OCI-LY1 (cell line): ENCODE results near the gene TMEM198.

Experiments
- H2AFZ ChIP-seq: fragments of 200-600 bp; sonication (generic), shearing (Covaris generic); 2 replicates; pipeline ENCODE4 v1.6.0; 2014; ENCODE audit warnings: antibody characterized with exemption, mild to moderate bottlenecking, low read length
- H3F3A ChIP-seq: fragments of 200-600 bp; sonication (generic), shearing (Covaris generic); 2 replicates; pipeline ENCODE4 v1.6.0; 2014; ENCODE audit warnings: mild to moderate bottlenecking, antibody characterized with exemption, low read length, moderate library complexity; ENCODE audit not compliant: insufficient read depth
- H3K27ac ChIP-seq: fragments of 200-600 bp; sonication (generic); 2 replicates; pipeline ENCODE4 v1.5.1; 2014; ENCODE audit warnings: low read length, mixed run types, mild to moderate bottlenecking, low read depth; ENCODE audit not compliant: poor library complexity, severe bottlenecking
- H3K27me3 ChIP-seq: fragments of 200-600 bp; sonication (generic); 2 replicates; pipeline ENCODE4 v1.6.0; 2014; ENCODE audit warnings: antibody characterized with exemption, mild to moderate bottlenecking, low read length, moderate library complexity; ENCODE audit not compliant: insufficient read depth
- H3K36me3 ChIP-seq: fragments of 200-600 bp; sonication (generic); 2 replicates; pipeline ENCODE4 v1.6.1; 2014; ENCODE audit warnings: mild to moderate bottlenecking, antibody characterized with exemption, low read length, moderate library complexity, mixed read lengths; ENCODE audit not compliant: insufficient read depth
- H3K4me1 ChIP-seq: fragments of 200-600 bp; sonication (generic); 2 replicates; pipeline ENCODE4 v1.5.1; 2014; ENCODE audit warnings: mild to moderate bottlenecking, low read length, moderate library complexity; ENCODE audit not compliant: insufficient read depth, severe bottlenecking
- H3K4me2 ChIP-seq: fragments of 200-600 bp; sonication (generic), shearing (Covaris generic); 2 replicates; pipeline ENCODE4 v1.6.1; 2014; ENCODE audit warnings: low read length
- H3K4me3 ChIP-seq: fragments of 200-600 bp; sonication (generic); 2 replicates; pipeline ENCODE4 v1.5.1; 2014; ENCODE audit warnings: low read length, low read depth, mild to moderate bottlenecking, mixed read lengths; ENCODE audit not compliant: poor library complexity, severe bottlenecking
- H3K79me2 ChIP-seq: fragments of 200-600 bp; shearing (Covaris generic); 2 replicates; pipeline ENCODE4 v1.6.1; 2016; ENCODE audit warnings: mixed run types, low read length, mixed read lengths; ENCODE audit not compliant: insufficient read depth
- H3K9ac ChIP-seq: fragments of 200-600 bp; sonication (generic), shearing (Covaris generic); 2 replicates; pipeline ENCODE4 v1.6.1; 2014; ENCODE audit warnings: mild to moderate bottlenecking, low read length, mixed read lengths
- H3K9me2 ChIP-seq: fragments of 200-600 bp; sonication (generic), shearing (Covaris generic); 2 replicates; pipeline ENCODE4 v1.6.1; 2014; ENCODE audit warnings: low read depth, mild to moderate bottlenecking, low read length, mixed read lengths
- H3K9me3 ChIP-seq: fragments of 200-600 bp; shearing (Covaris generic); 2 replicates; pipeline ENCODE4 v1.6.1; 2014; ENCODE audit warnings: low read length, mixed read lengths
- H4K20me1 ChIP-seq: fragments of 200-600 bp; sonication (generic), shearing (Covaris generic); 2 replicates; pipeline ENCODE4 v1.6.0; 2016; ENCODE audit warnings: mild to moderate bottlenecking, low read length; ENCODE audit not compliant: insufficient read depth
- CTCF ChIP-seq: fragments of 200-600 bp; sonication (generic), shearing (Covaris generic); IDR thresholded peaks from 2 replicates; pipeline ENCODE4 v1.5.1; 2017; ENCODE audit warnings: mild to moderate bottlenecking, antibody characterized with exemption, low read length, moderate library complexity, mixed read lengths
- EZH2 ChIP-seq: fragments of 200-600 bp; sonication (generic), shearing (Covaris generic); IDR thresholded peaks from 2 replicates; pipeline ENCODE4 v1.8.0; 2017; ENCODE audit warnings: borderline replicate concordance, mixed run types, mild to moderate bottlenecking, antibody characterized with exemption, low read length, moderate library complexity, mixed read lengths

The TMEM198 gene

GRCh38 chr2:219570194-219570923 lies 26.5 kb downstream of the TMEM198 start:
- Histone ChIP-seq H4K20me1 (no peaks in the 10 kb centered on the region), H3K79me2 (no peaks in the 10 kb centered on the region), H3K27me3 (no peaks in the 10 kb centered on the region), H3K4me3 (no peak overlapping the region), H3F3A (no peaks in the 10 kb centered on the region), H3K4me1 (no peaks in the 10 kb centered on the region), H3K36me3 (no peaks in the 10 kb centered on the region), H3K9ac (no peak overlapping the region), H3K9me3 (no peaks in the 10 kb centered on the region), H3K27ac (no peak overlapping the region), H3K4me2 (no peak overlapping the region), H2AFZ (no peak overlapping the region), H3K9me2 (no peaks in the 10 kb centered on the region)
- no peak for TF ChIP-seq CTCF
- TF ChIP-seq EZH2 = no peak

- no peaks in the 10 kb centered on the region for H3K9me2 ChIP-seq
- H4K20me1 ChIP-seq = no peaks in the 10 kb centered on the region
- H3K27ac ChIP-seq = no peak overlapping the region
Measured at GRCh38 chr2:219570924-219571310, 27.1 kb downstream of the TMEM198 start.

GRCh38 chr2:219571311-219572236 lies 27.7 kb downstream of the TMEM198 start, which contains the start of gene OBSL1:
TSS of gene OBSL1 (minus strand) at chr2:219571539. CDS start at chr2:219571232, 307 bp downstream.
- Histone ChIP-seq H3K27ac (no peak within 1 kb of the TSS), H3K36me3 (no peaks in the 10 kb centered on the region), H3K4me2 (no peak within 1 kb of the TSS), H3K4me1 (no peaks in the 10 kb centered on the region), H3K79me2 (no peaks in the 10 kb centered on the region), H3F3A (no peaks in the 10 kb centered on the region), H4K20me1 (no peaks in the 10 kb centered on the region), H3K9ac (no peak within 1 kb of the TSS), H3K9me2 (no peaks in the 10 kb centered on the region), H3K9me3 (no peaks in the 10 kb centered on the region), H3K27me3 (no peaks in the 10 kb centered on the region), H2AFZ (no peak within 1 kb of the TSS), H3K4me3 (no peak within 1 kb of the TSS)
- no peak for TF ChIP-seq EZH2

More at GRCh38 chr2:219570924-219571310, 27.1 kb downstream of the TMEM198 start:
- Histone ChIP-seq H3K36me3 (no peaks in the 10 kb centered on the region), H3K4me3 (no peak overlapping the region), H3K79me2 (no peaks in the 10 kb centered on the region), H3K4me1 (no peaks in the 10 kb centered on the region), H3K9me3 (no peaks in the 10 kb centered on the region), H3K9ac (no peak overlapping the region), H3K27me3 (no peaks in the 10 kb centered on the region), H2AFZ (no peak overlapping the region), H3K4me2 (no peak overlapping the region), H3F3A (no peaks in the 10 kb centered on the region)
- no peak for TF ChIP-seq EZH2
- no peak for TF ChIP-seq CTCF
